HEK293 (cell line): Measurements from ENCODE around the gene ARL6IP5.

Experiments
- CTCF ChIA-PET: fragments of 350-600 bp; formaldehyde crosslinking; extraction: SDS; loops from one replicate; lab custom pipeline; 2021; ENCODE audit warnings: antibody characterized with exemption; lab: Yijun Ruan, JAX
- POLR2A ChIA-PET: fragments of 300-600 bp; formaldehyde crosslinking; extraction: SDS; loops from one replicate; lab custom pipeline; 2020; ENCODE audit warnings: antibody characterized with exemption, inconsistent platforms; lab: Yijun Ruan, JAX
- H3K27ac ChIP-seq: fragments of 200-500 bp; sonication (Bioruptor generic); 2 replicates; pipeline ENCODE4 v1.5.1; 2014; ENCODE audit warnings: low read depth, low read length, control low read depth, inconsistent platforms; ENCODE audit errors: extremely low read depth
- H3K36me3 ChIP-seq, 2 experiments: fragments of 200-500 bp in 1 of 2; sonication (Bioruptor generic) in 1 of 2; 1 replicate in 1 of 2; 2 replicates in 1 of 2; pipeline ENCODE4 v1.5.1; 2014 to 2017; ENCODE audit warnings: inconsistent platforms in 2 of 2, low read length in 2 of 2; ENCODE audit not compliant: control insufficient read depth in 2 of 2, insufficient read depth in 1 of 2
- H3K4me1 ChIP-seq: fragments of 200-500 bp; sonication (Bioruptor generic); 2 replicates; pipeline ENCODE4 v1.5.1; 2014; ENCODE audit warnings: mild to moderate bottlenecking, low read length, inconsistent platforms; ENCODE audit not compliant: control insufficient read depth, insufficient read depth
- H3K4me3 ChIP-seq: 2 replicates; pipeline ENCODE4 v1.5.1; 2011; ENCODE audit warnings: low read depth, mild to moderate bottlenecking, control low read depth, low read length, moderate library complexity
- H3K9me3 ChIP-seq: fragments of 200-500 bp; sonication (Bioruptor generic); 2 replicates; pipeline ENCODE4 v1.5.1; 2014; ENCODE audit warnings: low read depth, low read length, inconsistent platforms; ENCODE audit not compliant: control insufficient read depth, insufficient read depth
- BCL11B ChIP-seq: fragments of 450-650 bp; formaldehyde crosslinking; IDR thresholded peaks from 2 replicates; pipeline ENCODE4 v1.5.1; 2016; ENCODE audit warnings: low read depth, missing biosample characterization, missing genetic modification characterization
- IKZF3 ChIP-seq: fragments of 450-650 bp; IDR thresholded peaks from 2 replicates; pipeline ENCODE4 v1.5.0; 2018; ENCODE audit warnings: missing biosample characterization, mild to moderate bottlenecking, missing genetic modification characterization, moderate library complexity
- KLF7 ChIP-seq: fragments of 450-650 bp; formaldehyde crosslinking; IDR thresholded peaks from 2 replicates; pipeline ENCODE4 v1.5.1; 2016; ENCODE audit warnings: missing biosample characterization, missing genetic modification characterization, borderline replicate concordance
- OSR2 ChIP-seq: fragments of 450-650 bp; formaldehyde crosslinking; IDR thresholded peaks from 2 replicates; pipeline ENCODE4 v1.5.1; 2016; ENCODE audit warnings: missing biosample characterization, missing genetic modification characterization
- TRIM28 ChIP-seq: IDR thresholded peaks from 2 replicates; pipeline ENCODE4 v1.6.1; 2011; ENCODE audit warnings: low read length, control low read depth, borderline replicate concordance
- ZFP3 ChIP-seq: fragments of 450-650 bp; formaldehyde crosslinking; IDR thresholded peaks from 2 replicates; pipeline ENCODE4 v1.5.1; 2016; ENCODE audit warnings: low read depth, missing biosample characterization, missing genetic modification characterization
- ZNF114 ChIP-seq: fragments of 450-650 bp; formaldehyde crosslinking; IDR thresholded peaks from 2 replicates; pipeline ENCODE4 v1.5.0; 2017; ENCODE audit warnings: missing biosample characterization, missing genetic modification characterization
- ZNF132 ChIP-seq: fragments of 450-650 bp; formaldehyde crosslinking; IDR thresholded peaks from 2 replicates; pipeline ENCODE4 v1.5.1; 2017; ENCODE audit warnings: missing biosample characterization, missing genetic modification characterization, borderline replicate concordance
- ZNF184 ChIP-seq: fragments of 450-650 bp; IDR thresholded peaks from 2 replicates; pipeline ENCODE4 v1.5.1; 2018; ENCODE audit warnings: missing biosample characterization, mild to moderate bottlenecking, missing genetic modification characterization
- ZNF19 ChIP-seq: fragments of 450-650 bp; formaldehyde crosslinking; IDR thresholded peaks from 2 replicates; pipeline ENCODE4; 2016; ENCODE audit warnings: missing biosample characterization, missing genetic modification characterization, low read depth
- ZNF248 ChIP-seq: fragments of 450-650 bp; formaldehyde crosslinking; IDR thresholded peaks from 2 replicates; pipeline ENCODE4 v1.5.1; 2017; ENCODE audit warnings: missing biosample characterization, missing genetic modification characterization
- ZNF324 ChIP-seq: fragments of 450-650 bp; formaldehyde crosslinking; IDR thresholded peaks from 2 replicates; pipeline ENCODE4 v1.5.1; 2016; ENCODE audit warnings: missing biosample characterization, missing genetic modification characterization
- ZNF416 ChIP-seq: fragments of 450-650 bp; formaldehyde crosslinking; IDR thresholded peaks from 2 replicates; pipeline ENCODE4 v1.5.1; 2016; ENCODE audit warnings: missing biosample characterization, missing genetic modification characterization
- ZNF600 ChIP-seq: fragments of 450-650 bp; formaldehyde crosslinking; IDR thresholded peaks from 2 replicates; pipeline ENCODE4 v1.5.1; 2016; ENCODE audit warnings: missing biosample characterization, missing genetic modification characterization
- ZSCAN30 ChIP-seq: fragments of 450-650 bp; IDR thresholded peaks from 2 replicates; pipeline ENCODE4 v1.5.1; 2018; ENCODE audit warnings: missing biosample characterization, mild to moderate bottlenecking, missing genetic modification characterization, moderate library complexity
- TF ChIP-seq, protein P1 (sequence below): fragments of 450-650 bp; formaldehyde crosslinking; IDR thresholded peaks from 2 replicates; pipeline ENCODE4 v1.5.1; 2017; ENCODE audit warnings: missing biosample characterization, missing genetic modification characterization
- TF ChIP-seq, protein P2 (sequence below): fragments of 450-650 bp; formaldehyde crosslinking; IDR thresholded peaks from 2 replicates; pipeline ENCODE4 v1.5.1; 2017; ENCODE audit warnings: missing biosample characterization, mild to moderate bottlenecking, missing genetic modification characterization, moderate library complexity
- TF ChIP-seq, protein P3 (sequence below): fragments of 450-650 bp; formaldehyde crosslinking; IDR thresholded peaks from 2 replicates; pipeline ENCODE4 v1.5.1; 2016; ENCODE audit warnings: missing biosample characterization, missing genetic modification characterization
- TF ChIP-seq, protein P4 (sequence below): fragments of 450-650 bp; formaldehyde crosslinking; IDR thresholded peaks from 2 replicates; pipeline ENCODE4 v1.5.1; 2016; ENCODE audit warnings: missing biosample characterization, missing genetic modification characterization
- TF ChIP-seq, protein P5 (sequence below): fragments of 450-650 bp; formaldehyde crosslinking; IDR thresholded peaks from 2 replicates; pipeline ENCODE4 v1.5.1; 2016; ENCODE audit warnings: missing biosample characterization, missing genetic modification characterization, borderline replicate concordance
- TF ChIP-seq, protein P6 (sequence below): fragments of 450-650 bp; IDR thresholded peaks from 2 replicates; pipeline ENCODE4 v1.5.1; 2018; ENCODE audit warnings: missing biosample characterization, mild to moderate bottlenecking, missing genetic modification characterization
- TF ChIP-seq, protein P7 (sequence below): fragments of 450-650 bp; formaldehyde crosslinking; IDR thresholded peaks from 2 replicates; pipeline ENCODE4 v1.5.1; 2016; ENCODE audit warnings: missing biosample characterization, missing genetic modification characterization

The ARL6IP5 gene

DNA sequence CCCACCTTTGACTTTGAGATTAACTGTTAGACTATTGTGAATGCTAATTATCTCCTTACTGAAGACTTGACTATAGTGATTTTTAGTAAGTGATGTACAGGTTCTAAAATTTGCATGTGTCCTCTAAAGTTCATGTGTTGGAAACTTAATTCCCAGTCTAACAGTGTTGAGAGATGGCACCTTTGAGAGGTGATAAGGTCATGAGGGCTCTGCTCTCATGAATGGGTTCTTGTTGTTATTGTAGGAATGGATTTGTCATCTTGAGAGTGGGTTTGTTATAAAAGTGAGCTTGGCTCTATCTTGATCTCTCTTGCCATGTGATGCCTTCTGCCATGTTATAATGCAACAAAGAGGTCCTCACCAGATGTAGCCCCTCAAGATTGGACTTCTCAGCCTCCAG lies 56.6 kb downstream of the ARL6IP5 start (continued):
- TF ChIP-seq, protein P1, sequence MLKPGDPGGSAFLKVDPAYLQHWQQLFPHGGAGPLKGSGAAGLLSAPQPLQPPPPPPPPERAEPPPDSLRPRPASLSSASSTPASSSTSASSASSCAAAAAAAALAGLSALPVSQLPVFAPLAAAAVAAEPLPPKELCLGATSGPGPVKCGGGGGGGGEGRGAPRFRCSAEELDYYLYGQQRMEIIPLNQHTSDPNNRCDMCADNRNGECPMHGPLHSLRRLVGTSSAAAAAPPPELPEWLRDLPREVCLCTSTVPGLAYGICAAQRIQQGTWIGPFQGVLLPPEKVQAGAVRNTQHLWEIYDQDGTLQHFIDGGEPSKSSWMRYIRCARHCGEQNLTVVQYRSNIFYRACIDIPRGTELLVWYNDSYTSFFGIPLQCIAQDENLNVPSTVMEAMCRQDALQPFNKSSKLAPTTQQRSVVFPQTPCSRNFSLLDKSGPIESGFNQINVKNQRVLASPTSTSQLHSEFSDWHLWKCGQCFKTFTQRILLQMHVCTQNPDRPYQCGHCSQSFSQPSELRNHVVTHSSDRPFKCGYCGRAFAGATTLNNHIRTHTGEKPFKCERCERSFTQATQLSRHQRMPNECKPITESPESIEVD (tag by site-specific recombination) = no peak
- TF ChIP-seq, protein P2, sequence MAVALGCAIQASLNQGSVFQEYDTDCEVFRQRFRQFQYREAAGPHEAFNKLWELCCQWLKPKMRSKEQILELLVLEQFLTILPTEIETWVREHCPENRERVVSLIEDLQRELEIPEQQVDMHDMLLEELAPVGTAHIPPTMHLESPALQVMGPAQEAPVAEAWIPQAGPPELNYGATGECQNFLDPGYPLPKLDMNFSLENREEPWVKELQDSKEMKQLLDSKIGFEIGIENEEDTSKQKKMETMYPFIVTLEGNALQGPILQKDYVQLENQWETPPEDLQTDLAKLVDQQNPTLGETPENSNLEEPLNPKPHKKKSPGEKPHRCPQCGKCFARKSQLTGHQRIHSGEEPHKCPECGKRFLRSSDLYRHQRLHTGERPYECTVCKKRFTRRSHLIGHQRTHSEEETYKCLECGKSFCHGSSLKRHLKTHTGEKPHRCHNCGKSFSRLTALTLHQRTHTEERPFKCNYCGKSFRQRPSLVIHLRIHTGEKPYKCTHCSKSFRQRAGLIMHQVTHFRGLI (tag by site-specific recombination) = no peak
- TF ChIP-seq ZFP3 (tag by site-specific recombination) = no peak
- TF ChIP-seq ZNF416 (tag by site-specific recombination) = no peak
- TF ChIP-seq ZNF184 (tag by site-specific recombination) = no peak
- TF ChIP-seq, protein P3, sequence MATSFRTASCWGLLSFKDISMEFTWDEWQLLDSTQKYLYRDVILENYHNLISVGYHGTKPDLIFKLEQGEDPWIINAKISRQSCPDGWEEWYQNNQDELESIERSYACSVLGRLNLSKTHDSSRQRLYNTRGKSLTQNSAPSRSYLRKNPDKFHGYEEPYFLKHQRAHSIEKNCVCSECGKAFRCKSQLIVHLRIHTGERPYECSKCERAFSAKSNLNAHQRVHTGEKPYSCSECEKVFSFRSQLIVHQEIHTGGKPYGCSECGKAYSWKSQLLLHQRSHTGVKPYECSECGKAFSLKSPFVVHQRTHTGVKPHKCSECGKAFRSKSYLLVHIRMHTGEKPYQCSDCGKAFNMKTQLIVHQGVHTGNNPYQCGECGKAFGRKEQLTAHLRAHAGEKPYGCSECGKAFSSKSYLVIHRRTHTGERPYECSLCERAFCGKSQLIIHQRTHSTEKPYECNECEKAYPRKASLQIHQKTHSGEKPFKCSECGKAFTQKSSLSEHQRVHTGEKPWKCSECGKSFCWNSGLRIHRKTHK (tag by site-specific recombination) = no peak
- TF ChIP-seq, protein P4, sequence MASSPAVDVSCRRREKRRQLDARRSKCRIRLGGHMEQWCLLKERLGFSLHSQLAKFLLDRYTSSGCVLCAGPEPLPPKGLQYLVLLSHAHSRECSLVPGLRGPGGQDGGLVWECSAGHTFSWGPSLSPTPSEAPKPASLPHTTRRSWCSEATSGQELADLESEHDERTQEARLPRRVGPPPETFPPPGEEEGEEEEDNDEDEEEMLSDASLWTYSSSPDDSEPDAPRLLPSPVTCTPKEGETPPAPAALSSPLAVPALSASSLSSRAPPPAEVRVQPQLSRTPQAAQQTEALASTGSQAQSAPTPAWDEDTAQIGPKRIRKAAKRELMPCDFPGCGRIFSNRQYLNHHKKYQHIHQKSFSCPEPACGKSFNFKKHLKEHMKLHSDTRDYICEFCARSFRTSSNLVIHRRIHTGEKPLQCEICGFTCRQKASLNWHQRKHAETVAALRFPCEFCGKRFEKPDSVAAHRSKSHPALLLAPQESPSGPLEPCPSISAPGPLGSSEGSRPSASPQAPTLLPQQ = no peak

DNA sequence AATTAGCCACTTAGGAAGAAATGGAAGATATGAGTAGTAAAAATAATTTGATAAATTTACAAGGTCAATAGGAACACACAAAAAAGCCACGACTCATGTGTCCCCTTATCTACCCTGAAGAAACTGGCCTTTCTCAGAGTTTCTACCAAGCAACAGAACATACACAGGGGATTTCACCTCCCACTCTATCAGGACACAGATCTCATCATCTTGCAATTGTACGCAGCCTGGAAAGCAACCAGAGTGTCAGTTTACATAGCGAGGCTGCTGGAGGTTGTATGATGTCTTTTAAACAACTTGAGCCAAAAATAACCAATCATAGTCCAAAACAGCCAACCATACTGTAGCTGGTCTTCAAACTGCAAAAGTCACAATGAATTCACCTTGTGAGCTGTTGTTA lies 57.4 kb downstream of the ARL6IP5 start:
- Histone ChIP-seq H3K27ac (no peak overlapping the region), H3K36me3 (no peaks in the 10 kb centered on the region), H3K4me1 (peaks cover 16% of the 10 kb centered on the region), H3K4me3 (no peak overlapping the region), H3K9me3 (no peaks in the 10 kb centered on the region)
- ChIA-PET CTCF (interaction anchor here (0.7 to 0.8 kb wide), 2 partner anchors 12 to 22 kb away, joined by 3 to 6 read pairs; no protein-coding TSS in a partner anchor), POLR2A (no interaction called here)
- TF ChIP-seq TRIM28 (peak; percentile 59; the same call in 1 of the 2 replicates), KLF7 (no peak), ZNF114 (tag by site-specific recombination) (no peak), BCL11B (tag by site-specific recombination) (no peak), ZSCAN30 (tag by site-specific recombination) (peak; percentile 64; the same call in 1 of the 2 replicates), ZNF324 (no peak), ZNF19 (tag by site-specific recombination) (no peak), ZNF132 (tag by site-specific recombination) (no peak), ZNF248 (no peak), ZNF600 (tag by site-specific recombination) (0 out of 2 replicates have a peak, but pooled peaks have one; percentile 44), OSR2 (tag by site-specific recombination) (peak; percentile 56; the same call in 1 of the 2 replicates), IKZF3 (tag by site-specific recombination) (peak; percentile 39; the same call in 1 of the 2 replicates)
- TF ChIP-seq, protein P5, sequence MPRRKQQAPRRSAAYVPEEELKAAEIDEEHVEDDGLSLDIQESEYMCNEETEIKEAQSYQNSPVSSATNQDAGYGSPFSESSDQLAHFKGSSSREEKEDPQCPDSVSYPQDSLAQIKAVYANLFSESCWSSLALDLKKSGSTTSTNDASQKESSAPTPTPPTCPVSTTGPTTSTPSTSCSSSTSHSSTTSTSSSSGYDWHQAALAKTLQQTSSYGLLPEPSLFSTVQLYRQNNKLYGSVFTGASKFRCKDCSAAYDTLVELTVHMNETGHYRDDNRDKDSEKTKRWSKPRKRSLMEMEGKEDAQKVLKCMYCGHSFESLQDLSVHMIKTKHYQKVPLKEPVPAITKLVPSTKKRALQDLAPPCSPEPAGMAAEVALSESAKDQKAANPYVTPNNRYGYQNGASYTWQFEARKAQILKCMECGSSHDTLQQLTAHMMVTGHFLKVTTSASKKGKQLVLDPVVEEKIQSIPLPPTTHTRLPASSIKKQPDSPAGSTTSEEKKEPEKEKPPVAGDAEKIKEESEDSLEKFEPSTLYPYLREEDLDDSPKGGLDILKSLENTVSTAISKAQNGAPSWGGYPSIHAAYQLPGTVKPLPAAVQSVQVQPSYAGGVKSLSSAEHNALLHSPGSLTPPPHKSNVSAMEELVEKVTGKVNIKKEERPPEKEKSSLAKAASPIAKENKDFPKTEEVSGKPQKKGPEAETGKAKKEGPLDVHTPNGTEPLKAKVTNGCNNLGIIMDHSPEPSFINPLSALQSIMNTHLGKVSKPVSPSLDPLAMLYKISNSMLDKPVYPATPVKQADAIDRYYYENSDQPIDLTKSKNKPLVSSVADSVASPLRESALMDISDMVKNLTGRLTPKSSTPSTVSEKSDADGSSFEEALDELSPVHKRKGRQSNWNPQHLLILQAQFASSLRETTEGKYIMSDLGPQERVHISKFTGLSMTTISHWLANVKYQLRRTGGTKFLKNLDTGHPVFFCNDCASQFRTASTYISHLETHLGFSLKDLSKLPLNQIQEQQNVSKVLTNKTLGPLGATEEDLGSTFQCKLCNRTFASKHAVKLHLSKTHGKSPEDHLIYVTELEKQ = no peak
- TF ChIP-seq, protein P6, sequence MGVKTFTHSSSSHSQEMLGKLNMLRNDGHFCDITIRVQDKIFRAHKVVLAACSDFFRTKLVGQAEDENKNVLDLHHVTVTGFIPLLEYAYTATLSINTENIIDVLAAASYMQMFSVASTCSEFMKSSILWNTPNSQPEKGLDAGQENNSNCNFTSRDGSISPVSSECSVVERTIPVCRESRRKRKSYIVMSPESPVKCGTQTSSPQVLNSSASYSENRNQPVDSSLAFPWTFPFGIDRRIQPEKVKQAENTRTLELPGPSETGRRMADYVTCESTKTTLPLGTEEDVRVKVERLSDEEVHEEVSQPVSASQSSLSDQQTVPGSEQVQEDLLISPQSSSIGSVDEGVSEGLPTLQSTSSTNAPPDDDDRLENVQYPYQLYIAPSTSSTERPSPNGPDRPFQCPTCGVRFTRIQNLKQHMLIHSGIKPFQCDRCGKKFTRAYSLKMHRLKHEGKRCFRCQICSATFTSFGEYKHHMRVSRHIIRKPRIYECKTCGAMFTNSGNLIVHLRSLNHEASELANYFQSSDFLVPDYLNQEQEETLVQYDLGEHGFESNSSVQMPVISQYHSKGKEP (tag by site-specific recombination) = peak; percentile 76
- TF ChIP-seq, protein P7, sequence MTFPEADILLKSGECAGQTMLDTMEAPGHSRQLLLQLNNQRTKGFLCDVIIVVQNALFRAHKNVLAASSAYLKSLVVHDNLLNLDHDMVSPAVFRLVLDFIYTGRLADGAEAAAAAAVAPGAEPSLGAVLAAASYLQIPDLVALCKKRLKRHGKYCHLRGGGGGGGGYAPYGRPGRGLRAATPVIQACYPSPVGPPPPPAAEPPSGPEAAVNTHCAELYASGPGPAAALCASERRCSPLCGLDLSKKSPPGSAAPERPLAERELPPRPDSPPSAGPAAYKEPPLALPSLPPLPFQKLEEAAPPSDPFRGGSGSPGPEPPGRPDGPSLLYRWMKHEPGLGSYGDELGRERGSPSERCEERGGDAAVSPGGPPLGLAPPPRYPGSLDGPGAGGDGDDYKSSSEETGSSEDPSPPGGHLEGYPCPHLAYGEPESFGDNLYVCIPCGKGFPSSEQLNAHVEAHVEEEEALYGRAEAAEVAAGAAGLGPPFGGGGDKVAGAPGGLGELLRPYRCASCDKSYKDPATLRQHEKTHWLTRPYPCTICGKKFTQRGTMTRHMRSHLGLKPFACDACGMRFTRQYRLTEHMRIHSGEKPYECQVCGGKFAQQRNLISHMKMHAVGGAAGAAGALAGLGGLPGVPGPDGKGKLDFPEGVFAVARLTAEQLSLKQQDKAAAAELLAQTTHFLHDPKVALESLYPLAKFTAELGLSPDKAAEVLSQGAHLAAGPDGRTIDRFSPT (tag by site-specific recombination) = no peak
